8988T (cell line): ENCODE measurements around the gene TSPAN14.
"Not testable (repeated sequence)": the region's sequence is repeated elsewhere in the genome, so short reads cannot be mapped to it uniquely, and the experiment has no call there.

Experiments used
- DNase-seq: peaks from one replicate; pipeline ENCODE4 v3.0.0; 2011

Gene TSPAN14

DNA sequence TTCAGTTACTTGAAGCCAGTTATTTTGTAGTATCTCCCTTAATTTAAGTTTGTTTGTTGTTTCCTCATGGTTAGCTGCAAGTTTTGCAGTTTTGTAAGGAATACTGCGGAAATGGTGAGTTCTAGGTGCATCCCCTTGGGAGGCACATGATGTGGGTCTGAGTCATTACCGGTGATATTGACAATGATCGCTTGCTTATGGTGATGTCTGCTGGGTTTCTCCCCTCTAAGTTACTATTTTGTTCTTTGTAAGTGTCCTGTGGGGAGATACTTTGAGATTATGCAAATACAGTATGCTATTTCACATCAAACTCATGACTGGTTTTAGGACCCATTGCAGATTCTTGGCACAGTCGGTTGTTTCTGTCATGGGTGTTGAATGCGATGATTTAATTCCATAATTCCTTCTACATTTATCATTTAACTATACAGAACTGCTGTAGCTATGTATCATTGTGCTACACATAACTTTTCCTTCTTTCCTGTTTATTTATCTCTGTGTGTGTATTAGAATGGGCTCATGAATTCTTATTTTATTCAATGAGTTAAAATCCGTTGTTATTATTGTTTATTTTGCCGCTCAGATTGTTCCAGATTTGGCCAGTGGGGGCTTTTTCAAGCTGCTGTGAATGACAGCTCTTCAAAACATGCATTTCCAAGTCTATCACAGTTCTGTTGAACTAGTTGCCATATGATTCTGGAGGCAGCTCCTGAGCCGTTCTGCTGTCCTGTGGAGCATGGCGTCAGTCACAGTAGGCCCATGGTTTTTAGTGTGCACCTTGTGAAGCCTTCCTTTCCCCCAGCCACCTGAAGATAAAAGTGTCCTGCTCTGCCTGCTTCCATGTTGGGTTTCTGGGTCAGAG is 18.4 kb downstream of the TSPAN14 start:
- no peak for DNase-seq

DNA sequence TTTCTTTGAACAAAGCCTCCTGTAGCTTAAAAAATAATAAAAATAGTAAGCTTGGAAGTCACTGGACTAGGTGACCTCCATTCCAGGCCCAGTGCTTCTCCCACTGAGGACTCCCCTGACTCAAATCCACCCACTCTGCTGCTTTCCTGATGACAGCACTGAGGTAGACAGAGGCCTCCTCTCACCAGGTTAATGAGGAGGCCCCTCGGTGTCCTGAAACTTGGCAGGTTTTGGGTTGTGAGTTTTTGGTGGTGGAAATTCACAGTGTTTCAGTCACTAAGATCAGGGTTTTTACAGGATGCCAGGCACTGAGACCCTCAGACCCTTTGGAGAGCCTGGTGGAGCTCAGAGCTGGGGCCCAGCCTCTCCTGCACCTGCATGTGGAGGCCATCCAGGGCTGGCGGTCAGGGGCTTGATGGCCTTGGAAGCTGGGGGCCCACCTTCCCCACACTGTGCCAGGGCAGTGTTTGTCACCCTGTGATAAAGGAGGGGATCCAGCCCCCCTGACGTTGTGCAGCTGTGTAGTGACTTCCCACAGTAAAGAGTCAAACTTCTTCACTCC is 19.1 kb downstream of the TSPAN14 start:
- DNase-seq = no peak

DNA sequence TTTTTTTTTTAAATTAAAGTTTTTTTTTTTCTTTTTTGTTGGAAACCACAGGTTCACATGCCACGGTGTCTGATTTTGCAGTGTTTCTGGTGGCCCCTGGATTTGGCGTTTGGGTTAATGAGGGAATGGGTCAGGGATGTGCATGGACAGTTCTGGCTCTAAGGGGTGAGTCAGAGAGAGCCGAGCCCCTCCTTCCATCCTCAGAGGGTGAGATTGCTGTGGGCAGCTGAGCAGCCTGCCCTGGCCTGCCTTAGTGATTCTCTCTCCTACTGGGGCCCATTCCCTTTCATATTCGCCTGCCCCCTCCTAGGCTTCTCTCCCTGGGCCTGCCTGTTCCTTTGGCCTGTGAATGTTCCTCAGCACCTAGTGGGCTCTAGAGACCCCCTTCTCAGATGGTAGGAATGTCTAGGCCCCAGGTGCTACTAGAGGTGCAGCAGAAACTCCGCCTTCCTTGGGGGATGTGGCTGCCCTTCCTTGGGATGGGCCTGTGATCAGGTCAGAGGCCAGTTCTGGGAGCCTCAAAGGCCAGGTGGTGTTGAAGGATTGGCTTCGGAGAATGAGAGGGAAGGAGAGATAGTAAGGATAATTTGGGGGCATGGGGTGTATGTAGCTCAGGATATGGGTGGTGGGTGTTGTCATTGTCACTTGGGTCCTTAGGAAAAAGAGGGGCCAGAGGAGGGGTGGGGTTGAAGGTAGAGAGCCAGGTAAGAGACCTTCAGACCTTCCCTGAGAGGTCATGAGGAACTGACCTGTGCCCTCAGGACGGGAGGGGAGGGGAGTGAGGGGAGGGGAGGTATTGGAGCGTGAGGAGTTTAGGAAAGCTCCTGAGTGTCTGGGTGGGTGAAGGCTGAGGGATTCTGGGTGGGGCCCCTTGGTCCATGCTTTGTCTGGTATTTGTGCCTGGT is 19.8 kb downstream of the TSPAN14 start:
- DNase-seq = no peak

DNA sequence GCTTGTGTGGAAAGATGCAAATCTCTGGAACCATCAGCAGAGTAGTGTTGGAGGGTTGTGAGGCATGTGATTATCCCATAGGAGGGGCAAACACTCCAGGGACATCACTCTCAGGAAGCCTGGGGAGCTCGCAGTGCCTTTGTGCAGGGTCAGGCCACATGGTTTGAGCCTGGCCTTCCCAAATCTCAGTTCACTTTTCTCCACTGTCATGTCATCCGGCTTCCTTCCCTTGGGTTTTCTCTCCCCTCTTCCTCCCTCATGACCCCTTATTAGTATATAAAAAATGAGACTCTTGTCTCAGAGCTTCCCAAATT is 20.4 kb downstream of the TSPAN14 start:
- no peak for DNase-seq

DNA sequence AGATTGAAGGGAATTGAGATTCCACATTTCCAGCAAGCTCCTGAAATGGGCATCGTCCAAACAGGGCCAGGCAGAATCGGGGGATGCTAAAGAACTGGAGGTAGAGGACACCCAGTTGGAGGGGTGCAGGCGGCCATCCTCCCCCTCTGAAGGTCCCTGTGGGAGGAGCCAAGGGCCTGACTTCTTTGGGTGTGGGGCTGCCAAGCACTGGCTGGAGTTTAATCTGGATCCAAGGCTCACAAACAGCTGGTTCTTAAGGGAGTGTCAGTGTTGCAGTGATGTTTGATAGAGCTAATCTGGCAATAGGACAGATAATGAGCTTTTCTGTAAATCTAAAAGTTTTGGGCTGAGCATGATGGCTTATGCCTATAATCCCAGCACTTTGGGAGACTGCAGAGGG is 20.8 kb downstream of the TSPAN14 start:
- DNase-seq = no peak

DNA sequence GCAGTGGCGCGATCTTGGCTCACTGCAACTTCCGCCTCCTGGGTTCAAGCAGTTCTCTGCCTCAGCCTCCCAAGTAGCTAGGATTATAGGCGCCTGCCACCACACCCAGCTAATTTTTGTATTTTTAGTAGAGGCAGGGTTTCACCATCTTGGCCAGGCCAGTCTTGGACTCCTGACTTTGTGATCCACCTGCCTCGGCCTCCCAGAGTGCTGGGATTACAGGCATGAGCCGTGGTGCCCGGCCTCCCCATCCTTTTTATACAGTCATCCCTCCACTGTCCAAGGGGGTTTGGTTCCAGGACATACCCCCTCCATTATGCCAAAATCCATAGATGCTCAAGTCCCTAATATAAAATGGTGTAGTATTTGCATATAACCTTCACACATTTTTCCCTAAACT is 21.5 kb downstream of the TSPAN14 start:
- DNase-seq = not testable (repeated sequence)

DNA sequence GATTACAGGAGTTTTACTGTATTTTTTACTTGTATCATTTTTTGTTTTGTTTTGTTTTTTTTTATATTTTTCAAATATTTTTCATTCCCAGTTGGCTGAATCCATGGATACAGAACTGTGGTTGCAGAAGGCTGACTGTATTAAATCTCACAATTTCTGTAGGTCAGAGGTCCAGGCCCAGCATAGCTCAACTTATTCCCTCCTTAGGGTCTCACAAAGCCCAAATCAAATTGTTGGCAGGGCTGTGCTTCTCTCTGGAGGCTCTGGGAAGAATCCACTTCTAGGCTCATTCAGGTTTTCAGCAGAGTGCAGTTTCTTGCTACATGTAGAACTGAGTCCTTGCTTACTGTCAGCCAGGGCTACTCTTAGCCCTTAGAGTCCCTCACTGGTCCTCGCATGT is 22.6 kb downstream of the TSPAN14 start:
- no peak for DNase-seq

DNA sequence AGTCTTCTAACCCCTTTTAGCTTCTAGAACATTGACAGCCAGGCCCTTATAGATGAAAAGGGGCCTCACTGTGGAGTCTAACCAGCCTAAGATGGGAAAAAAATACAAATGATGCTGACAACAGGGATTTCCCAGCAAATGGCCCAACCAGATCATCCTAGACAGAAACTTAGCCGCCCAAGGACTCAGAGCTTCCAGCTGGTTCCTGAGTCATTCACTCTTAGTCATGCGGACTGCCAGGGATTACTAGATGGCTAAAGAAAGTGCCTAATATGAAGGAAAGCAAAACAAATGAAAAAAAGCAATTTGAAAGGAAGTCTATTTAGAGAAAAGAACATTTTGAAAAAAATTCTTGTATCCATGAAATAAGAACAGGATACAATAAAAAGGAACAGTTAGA is 23.7 kb downstream of the TSPAN14 start:
- no peak for DNase-seq

DNA sequence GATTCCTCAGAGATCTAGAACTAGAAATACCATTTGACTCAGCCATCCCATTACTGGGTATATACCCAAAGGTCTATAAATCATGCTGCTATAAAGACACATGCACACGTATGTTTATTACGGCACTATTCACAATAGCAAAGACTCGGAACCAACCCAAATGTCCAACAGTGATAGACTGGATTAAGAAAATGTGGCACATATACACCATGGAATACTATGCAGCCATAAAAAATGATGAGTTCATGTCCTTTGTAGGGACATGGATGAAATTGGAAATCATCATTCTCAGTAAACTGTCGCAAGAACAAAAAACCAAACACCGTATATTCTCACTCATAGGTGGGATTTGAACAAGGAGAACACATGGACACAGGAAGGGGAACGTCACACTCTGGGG is 26.3 kb downstream of the TSPAN14 start:
- not testable (repeated sequence) for DNase-seq

DNA sequence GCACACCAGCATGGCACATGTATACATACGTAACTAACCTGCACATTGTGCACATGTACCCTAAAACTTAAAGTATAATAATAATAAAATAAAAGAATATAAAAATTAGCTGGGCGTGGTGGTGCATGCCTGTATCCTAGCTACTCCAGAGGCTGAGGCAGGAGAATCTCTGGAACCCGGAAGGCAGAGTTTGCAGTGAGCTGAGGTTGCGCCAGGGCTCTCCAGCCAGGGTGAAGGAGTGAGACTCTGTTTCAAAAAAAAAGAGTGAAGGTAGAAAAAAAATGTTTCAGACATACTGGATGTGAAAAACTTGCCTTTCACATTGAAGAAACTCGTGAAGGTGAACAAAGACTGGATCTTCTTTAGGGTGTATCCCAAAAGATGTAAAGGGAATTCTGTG is 26.7 kb downstream of the TSPAN14 start:
- DNase-seq = no peak

DNA sequence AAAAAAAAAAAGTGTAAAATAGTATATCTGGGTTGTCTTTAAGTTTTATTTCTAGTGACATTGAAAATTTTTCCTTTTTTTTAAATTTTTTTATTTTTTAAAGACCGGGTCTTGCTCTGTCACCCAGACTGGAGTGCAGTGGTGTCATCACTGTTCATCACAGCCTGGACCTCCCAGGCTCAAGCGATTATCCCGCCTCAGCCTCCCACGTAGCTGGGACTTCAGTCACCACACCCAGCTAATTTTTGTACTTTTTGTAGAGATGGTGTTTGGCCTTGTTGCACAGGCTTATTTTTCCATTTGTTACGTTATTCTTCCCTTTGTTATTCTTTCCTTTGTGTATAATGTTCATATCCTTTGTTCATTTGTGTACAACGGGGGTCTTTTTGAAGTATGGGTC is 30.1 kb downstream of the TSPAN14 start:
- no peak for DNase-seq

DNA sequence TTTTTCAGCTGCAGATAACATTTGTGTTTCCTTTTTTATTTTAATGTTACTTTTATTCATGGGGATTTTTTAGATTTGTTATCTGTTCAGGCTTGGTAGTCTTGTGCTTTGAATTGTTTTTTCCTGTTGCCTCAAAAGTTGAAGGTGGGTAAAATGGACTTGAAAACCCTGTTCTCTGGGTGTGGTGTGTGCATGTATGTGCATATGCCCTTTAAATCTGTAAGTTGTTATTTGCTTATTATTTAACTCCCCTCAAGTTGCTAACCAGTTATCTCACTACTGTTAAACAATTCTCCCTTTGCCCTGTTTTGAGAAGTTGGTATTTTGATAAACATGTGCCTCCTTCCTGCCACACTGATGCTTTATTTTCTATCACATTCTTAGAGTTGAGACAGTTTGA is 30.6 kb downstream of the TSPAN14 start:
- no peak for DNase-seq

DNA sequence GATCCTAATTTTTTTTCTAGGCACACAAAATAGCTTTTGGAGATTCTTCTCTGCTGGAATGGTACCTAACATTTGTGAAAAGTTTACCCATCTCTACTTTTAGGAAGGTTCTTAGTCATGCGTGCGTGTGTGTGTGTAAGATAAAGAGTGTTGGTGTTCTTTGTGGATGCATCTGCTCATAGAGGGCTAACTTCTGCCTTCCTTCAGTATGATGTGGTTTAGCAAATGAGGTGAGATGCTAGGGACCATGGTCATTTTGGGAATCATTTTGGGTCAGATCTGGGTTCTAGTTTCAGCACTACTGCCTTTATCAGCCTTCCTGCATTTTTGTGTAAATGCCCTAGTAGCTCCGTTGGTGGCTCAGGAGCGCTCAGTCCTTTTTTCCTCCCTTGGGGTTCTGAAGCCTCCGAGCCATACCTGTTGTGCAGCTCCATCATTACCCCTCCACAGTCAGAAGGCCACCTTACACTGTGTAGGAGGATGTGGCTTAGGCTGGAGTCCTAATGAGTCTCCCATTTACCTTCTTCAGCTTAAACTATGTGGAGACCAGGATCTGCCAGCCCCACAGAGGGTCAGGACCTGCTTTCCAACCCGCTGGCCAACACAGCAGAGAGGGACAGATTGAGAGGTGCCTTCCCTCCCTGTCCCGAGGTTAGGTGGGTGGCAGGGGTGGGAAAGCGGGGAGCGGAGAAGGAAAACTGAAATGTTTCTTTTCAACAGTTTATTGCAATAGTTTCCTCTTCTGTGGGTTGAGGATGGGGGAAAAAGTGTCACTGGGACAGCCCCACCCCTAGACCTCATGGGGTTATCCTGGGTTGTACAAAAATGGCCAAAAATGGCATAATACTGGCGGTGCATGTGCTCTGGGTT is 31.2 kb downstream of the TSPAN14 start:
- no peak for DNase-seq

DNA sequence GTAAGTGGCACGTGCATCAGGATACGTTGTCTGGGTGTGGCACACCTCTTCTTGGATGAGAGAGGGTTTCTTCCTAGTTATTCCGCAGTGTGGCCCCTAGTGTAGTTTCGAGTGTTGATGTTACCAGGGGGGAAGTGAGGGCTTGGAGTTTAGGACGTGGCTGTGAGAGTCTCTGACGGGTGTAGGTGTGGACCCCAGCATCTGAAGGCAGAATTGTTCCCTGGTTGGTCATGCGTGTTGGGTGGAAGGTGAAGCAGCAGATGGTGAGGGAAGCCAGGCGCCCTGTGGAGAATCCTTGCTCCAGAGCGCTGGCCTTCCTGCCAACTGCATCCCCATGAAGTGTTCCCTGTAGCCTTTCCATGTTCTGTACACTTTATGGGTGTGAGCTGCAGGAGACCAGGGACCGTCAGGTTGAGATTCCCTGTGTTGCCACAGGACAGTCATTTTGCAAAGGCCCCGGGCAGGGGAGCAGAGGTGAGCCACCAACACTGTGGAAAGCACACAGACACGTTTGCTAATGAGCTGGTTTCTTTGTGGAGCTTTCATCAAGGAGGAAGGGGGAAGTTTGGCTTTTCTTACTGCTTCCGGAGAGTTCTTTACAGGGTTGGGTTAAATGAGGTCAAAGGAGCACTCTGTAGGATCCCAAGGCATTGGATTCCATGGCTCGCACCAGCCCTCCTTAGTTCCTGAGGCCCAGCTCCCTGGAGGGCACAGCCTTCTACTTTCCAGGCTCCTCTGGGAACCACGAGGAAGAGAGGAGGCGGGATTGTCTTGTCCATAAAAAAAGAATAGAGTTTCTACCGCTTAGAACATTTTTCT is 32.0 kb downstream of the TSPAN14 start:
- DNase-seq = no peak

DNA sequence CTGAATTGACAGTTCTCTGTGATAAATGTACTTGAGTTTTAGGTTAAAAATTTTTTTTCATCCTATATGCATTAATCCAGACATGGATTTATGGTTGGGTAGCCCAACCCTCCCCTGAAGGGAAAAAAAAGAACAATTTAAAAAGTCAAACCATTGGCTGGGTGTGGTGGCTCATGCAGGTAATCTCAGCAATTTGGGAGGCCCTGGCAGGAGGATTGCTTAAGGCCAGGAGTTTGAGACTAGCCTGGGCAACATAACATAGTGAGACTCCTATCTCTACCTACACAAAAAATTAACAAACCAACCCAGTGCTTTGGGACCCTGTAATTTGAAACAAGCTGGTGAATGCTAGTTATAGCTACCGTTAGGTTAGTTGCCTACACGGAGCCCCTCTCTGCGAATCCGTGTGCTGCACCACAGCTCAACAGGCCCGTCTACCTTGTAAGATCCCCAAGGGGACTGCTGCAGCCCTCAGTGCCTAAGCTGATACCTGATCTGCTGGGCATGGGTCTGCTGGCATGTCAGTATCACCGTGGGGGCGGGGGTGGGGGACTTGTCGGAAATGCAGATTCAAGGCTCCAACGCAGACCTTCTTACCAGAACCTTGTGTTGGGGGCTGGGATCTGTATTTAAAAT is 32.8 kb downstream of the TSPAN14 start:
- DNase-seq = no peak

DNA sequence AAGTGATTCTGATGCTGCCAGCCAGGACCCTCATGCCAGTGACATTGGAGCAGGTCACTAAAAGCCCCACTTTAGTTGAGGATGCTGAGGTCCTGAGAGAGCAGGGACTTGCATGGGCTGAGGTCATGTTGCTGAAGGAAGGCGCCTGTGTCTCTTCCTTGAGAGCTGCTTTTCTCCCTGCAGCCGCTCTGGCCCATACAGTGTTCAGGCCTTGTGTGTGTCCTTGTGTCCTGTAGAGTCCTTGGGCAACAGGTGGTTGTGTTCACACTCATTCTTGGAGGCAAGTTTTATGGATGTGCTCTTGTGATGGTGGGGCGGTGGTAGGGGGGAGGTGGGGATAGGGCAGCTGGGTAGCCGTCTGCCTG is 33.3 kb downstream of the TSPAN14 start:
- no peak for DNase-seq

DNA sequence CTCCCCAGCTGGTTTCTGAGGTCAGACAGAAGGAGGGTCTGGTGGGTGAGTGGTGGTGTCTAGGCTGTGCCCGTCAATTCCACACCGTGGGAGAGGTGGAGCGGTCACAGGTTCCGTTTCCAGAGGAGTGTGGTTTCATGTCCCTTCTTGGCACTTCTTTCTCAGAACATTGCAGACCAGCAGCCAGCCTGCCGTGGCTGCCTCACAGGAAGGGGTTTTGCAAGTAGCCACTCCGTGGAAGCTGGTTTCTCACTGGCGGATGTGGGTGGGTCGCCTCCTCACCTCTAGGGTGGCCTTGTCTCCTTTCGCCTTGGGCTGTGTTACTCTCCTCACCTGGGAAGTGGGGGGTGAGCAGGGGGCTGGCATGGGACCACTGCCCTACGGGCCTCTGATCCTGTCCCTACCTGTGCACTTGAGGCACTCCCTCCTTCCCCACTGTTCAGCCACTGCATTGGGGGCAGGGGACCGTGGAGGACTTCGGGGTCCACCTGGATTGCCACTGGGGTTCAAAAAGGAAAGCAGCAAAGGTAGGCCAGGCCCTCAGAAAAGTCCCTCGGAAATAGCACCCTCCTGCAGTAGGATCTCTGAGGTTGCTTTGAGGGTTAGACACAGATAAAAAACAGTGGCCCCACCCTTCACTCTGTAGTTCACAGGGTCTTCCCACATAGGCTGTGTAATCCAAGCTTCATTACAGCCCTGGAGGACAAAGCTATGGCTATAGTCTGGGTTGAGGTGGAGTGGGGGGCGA is 33.9 kb downstream of the TSPAN14 start:
- no peak for DNase-seq

DNA sequence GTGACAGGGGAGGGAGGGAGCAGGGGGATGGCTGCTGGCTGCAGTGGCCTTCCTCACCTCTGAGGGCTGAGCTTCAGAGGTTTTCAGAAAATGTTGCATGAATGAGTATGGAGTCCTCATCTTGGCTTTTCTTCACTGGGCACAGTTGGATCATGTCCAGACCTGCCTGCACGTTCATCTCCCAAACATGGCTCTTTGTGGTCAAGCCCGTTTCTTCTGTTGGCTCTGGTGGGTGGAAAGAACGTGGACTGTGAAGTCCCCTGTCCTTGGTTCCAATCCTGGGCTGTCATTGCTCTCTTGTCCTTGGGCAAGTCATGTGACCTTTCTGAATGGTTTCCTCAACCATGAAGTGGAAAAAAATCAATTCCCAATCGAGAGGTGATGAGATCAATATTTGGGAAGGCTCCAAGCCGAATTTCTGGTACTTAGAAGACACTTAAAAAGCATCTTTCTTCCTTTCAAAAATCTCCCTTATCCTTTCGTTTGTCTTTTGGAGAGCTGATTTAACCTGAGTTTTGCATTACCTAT is 34.5 kb downstream of the TSPAN14 start:
- no peak for DNase-seq

DNA sequence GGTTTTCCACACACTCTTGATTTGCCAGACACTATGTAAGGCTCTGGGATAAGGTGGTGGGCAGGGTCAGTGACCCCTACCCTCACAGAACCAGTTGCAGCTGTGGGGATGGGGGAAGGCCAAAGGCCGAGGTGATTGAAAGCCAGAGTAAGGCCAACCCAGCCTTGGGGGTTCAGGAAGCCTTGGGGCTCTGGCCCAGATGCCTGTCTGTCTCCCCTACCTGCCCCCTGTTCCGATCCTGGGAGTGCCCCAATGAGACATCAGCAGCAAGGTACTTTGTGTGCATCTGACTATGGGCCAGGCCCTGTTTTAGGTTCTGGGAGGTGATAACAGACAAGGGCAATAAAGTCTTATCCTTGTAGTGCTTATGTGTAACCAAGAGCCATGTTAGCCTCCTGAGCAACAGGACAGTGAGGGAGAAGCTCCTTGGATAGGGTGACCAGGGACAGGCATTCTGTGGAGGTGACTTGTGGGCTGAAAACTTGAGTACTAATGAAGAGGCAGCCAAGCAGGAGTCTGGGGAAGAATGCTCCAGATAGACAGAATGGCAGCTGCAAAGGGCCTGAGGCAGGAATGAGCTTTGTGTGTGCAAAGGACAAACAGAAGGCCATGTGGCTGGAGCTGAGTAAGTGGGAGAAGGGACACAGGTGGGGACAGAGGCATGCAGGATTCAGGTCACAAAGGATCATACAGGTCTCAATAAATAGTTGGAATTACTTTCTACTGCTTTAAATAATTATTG is 35.4 kb downstream of the TSPAN14 start:
- DNase-seq = no peak
